Naive thymus-derived CD8-positive, alpha-beta T cell (primary cell): ENCODE data around the gene MUSTN1. TPM values are rescaled to one million over a fixed set of nuclear protein-coding genes. Genes with fewer than 3 reads are reported as not detected.
A peak's percentile ranks its signal among the peaks of the same experiment; 100 is the strongest.

Experiments
- ATAC-seq, 2 donors: fragments of 150-1000 bp; cut with Tn5 transposase in 1 of 2; sonication (Bioruptor Pico), chemical (Tn5 transposase) in 1 of 2; 1 replicate in 1 of 2; 2 replicates in 1 of 2; pipeline ENCODE4 v1.10.0; 2021; ENCODE audit warnings: mild to moderate bottlenecking in 2 of 2, moderate library complexity in 2 of 2
- POLR2A ChIA-PET: fragments of 350-600 bp; sonication (Branson Sonifier 250); formaldehyde crosslinking; loops from one replicate; lab custom pipeline; 2021; ENCODE audit warnings: antibody characterized with exemption; lab: Charles Lee
- DNase-seq, 10 donors: peaks; one replicate each; pipeline versions ENCODE4 v3.0.0 to v3.0.0-alpha.2; 2020 to 2022
- H3K27ac Mint-ChIP-seq, 10 donors: one replicate each; pipeline ENCODE4 v1.8.0; 2020 to 2022; ENCODE audit warnings: mild to moderate bottlenecking in 10 of 10, mixed read lengths in 10 of 10, moderate library complexity in 4 of 10, inconsistent platforms in 1 of 10
- H3K27me3 Mint-ChIP-seq, 5 donors: one replicate each; pipeline ENCODE4 v1.8.0; 2021 to 2022; ENCODE audit warnings: mixed read lengths in 5 of 5
- H3K36me3 Mint-ChIP-seq, 3 donors: one replicate each; pipeline ENCODE4 v1.8.0; 2020 to 2022; ENCODE audit warnings: mixed read lengths in 3 of 3, mild to moderate bottlenecking in 2 of 3, inconsistent platforms in 1 of 3
- H3K4me1 Mint-ChIP-seq, 4 donors: one replicate each; pipeline ENCODE4 v1.8.0; 2021 to 2022; ENCODE audit warnings: mixed read lengths in 4 of 4
- H3K4me3 Mint-ChIP-seq, 10 donors: one replicate each; pipeline ENCODE4 v1.8.0; 2020 to 2022; ENCODE audit warnings: mild to moderate bottlenecking in 10 of 10, mixed read lengths in 10 of 10, moderate library complexity in 6 of 10, inconsistent platforms in 1 of 10
- H3K9me3 Mint-ChIP-seq, 9 donors: one replicate each; pipeline ENCODE4 v1.8.0; 2020 to 2022; ENCODE audit warnings: mixed read lengths in 9 of 9, mild to moderate bottlenecking in 3 of 9, inconsistent platforms in 1 of 9, moderate library complexity in 1 of 9
- polyA plus RNA-seq, 3 donors: library from polyadenylated mRNA; unstranded; fragments of 300-500 nt; fragmentation: Illumina TruSeq; gene quantifications; one replicate each; pipeline ENCODE4 v1.2.3, GENCODE V29; 2021
- total RNA-seq, 8 experiments: library from RNA in 2 of 8; stranded (reverse) in 2 of 8; gene quantifications; one replicate each; pipeline ENCODE4 v1.2.3 and lab custom pipeline; 2021 to 2026

The MUSTN1 gene
- total and polyA plus RNA-seq, 5 experiments from 2014 or later = 0.68 to 3.4 TPM; not detected in 3

GRCh38 chr3:52793702-52794611 is 40.9 kb downstream of the MUSTN1 start:
- no peak overlapping the region for H3K4me3 Mint-ChIP-seq
- peak overlapping the region in 1 of 10 donors; percentile 22 for H3K27ac Mint-ChIP-seq
- DNase-seq (no peak), ATAC-seq (no peak)
- peaks cover 0 to under 1% (median 0%) of the 10 kb centered on the region in 4 donors for H3K4me1 Mint-ChIP-seq
- no peaks in the 10 kb centered on the region for H3K9me3 Mint-ChIP-seq
- H3K36me3 Mint-ChIP-seq = no peaks in the 10 kb centered on the region
- H3K27me3 Mint-ChIP-seq = no peaks in the 10 kb centered on the region
- POLR2A ChIA-PET = no interaction called here

- no peak for ATAC-seq
- Mint-ChIP-seq H3K36me3 (no peaks in the 10 kb centered on the region), H3K4me1 (peaks cover 0 to 2% (median 0%) of the 10 kb centered on the region in 4 donors), H3K27me3 (no peaks in the 10 kb centered on the region), H3K9me3 (no peaks in the 10 kb centered on the region), H3K27ac (peak overlapping the region in 1 of 10 donors; percentile 22), H3K4me3 (no peak overlapping the region)
- no peak for DNase-seq
- POLR2A ChIA-PET = no interaction called here
These were observed 41.7 kb downstream of the MUSTN1 start for GRCh38 chr3:52792961-52793695.

GRCh38 chr3:52792413-52792812 is 42.4 kb downstream of the MUSTN1 start:
- Mint-ChIP-seq H3K4me1 (peaks cover 0 to 2% (median 0%) of the 10 kb centered on the region in 4 donors), H3K27me3 (no peaks in the 10 kb centered on the region), H3K9me3 (no peaks in the 10 kb centered on the region), H3K4me3 (no peak overlapping the region), H3K27ac (no peak overlapping the region), H3K36me3 (no peaks in the 10 kb centered on the region)
- no peak for DNase-seq
- POLR2A ChIA-PET = no interaction called here
- no peak for ATAC-seq

GRCh38 chr3:52791928-52792327 is 42.9 kb downstream of the MUSTN1 start:
- Mint-ChIP-seq H3K27ac (peak overlapping the region in 1 of 10 donors; percentile 22), H3K9me3 (no peaks in the 10 kb centered on the region), H3K4me1 (peaks cover 0 to 2% (median 0%) of the 10 kb centered on the region in 4 donors), H3K36me3 (no peaks in the 10 kb centered on the region), H3K27me3 (no peaks in the 10 kb centered on the region), H3K4me3 (no peak overlapping the region)
- DNase-seq = no peak
- ATAC-seq = no peak
- POLR2A ChIA-PET = no interaction called here

- POLR2A ChIA-PET = no interaction called here
- ATAC-seq = no peak
- DNase-seq = no peak
- Mint-ChIP-seq H3K27me3 (no peaks in the 10 kb centered on the region), H3K27ac (no peak overlapping the region), H3K4me3 (no peak overlapping the region), H3K36me3 (no peaks in the 10 kb centered on the region), H3K4me1 (peaks cover 0 to 2% (median 0%) of the 10 kb centered on the region in 4 donors), H3K9me3 (no peaks in the 10 kb centered on the region)
These were observed 43.5 kb downstream of the MUSTN1 start for GRCh38 chr3:52791366-52791765.

- Mint-ChIP-seq H3K9me3 (no peaks in the 10 kb centered on the region), H3K4me3 (no peak overlapping the region), H3K36me3 (no peaks in the 10 kb centered on the region), H3K4me1 (peaks cover 0 to 2% (median 0%) of the 10 kb centered on the region in 4 donors), H3K27me3 (no peaks in the 10 kb centered on the region), H3K27ac (no peak overlapping the region)
- DNase-seq = peak in 1 of 10 donors; percentile 45
- POLR2A ChIA-PET = no interaction called here
- ATAC-seq = no peak
These were observed 44.1 kb downstream of the MUSTN1 start for GRCh38 chr3:52790741-52791140.

GRCh38 chr3:52790337-52790736 is 44.5 kb downstream of the MUSTN1 start:
- Mint-ChIP-seq H3K4me1 (peaks cover 0 to 2% (median under 1%) of the 10 kb centered on the region in 4 donors), H3K4me3 (no peak overlapping the region), H3K36me3 (no peaks in the 10 kb centered on the region), H3K9me3 (no peaks in the 10 kb centered on the region), H3K27me3 (no peaks in the 10 kb centered on the region), H3K27ac (no peak overlapping the region)
- ATAC-seq (no peak), DNase-seq (no peak)
- POLR2A ChIA-PET = interaction anchor here (0.8 kb wide), 1 partner anchor 1401 kb away, joined by 3 read pairs; no protein-coding TSS in a partner anchor

- Mint-ChIP-seq H3K9me3 (no peaks in the 10 kb centered on the region), H3K27me3 (peaks cover 0 to 2% (median 0%) of the 10 kb centered on the region in 5 donors), H3K36me3 (no peaks in the 10 kb centered on the region), H3K4me3 (no peak overlapping the region), H3K27ac (peak overlapping the region in 2 of 10 donors; percentile 46 to 74), H3K4me1 (peaks cover 0 to 2% (median under 1%) of the 10 kb centered on the region in 4 donors)
- no peak for ATAC-seq
- peak in 1 of 10 donors; percentile 44 for DNase-seq
- POLR2A ChIA-PET = interaction anchor here (0.8 kb wide), 1 partner anchor 1400 kb away, joined by 3 read pairs; no protein-coding TSS in a partner anchor
These were observed 45.1 kb downstream of the MUSTN1 start for GRCh38 chr3:52789746-52790040.

- Mint-ChIP-seq H3K4me3 (no peak overlapping the region), H3K4me1 (peaks cover 0 to 2% (median under 1%) of the 10 kb centered on the region in 4 donors), H3K27me3 (peaks cover 0 to 2% (median 0%) of the 10 kb centered on the region in 5 donors), H3K9me3 (no peaks in the 10 kb centered on the region), H3K36me3 (no peaks in the 10 kb centered on the region), H3K27ac (no peak overlapping the region)
- peak in 1 of 10 donors; percentile 50 for DNase-seq
- POLR2A ChIA-PET = no interaction called here
- ATAC-seq = no peak
These were observed 45.7 kb downstream of the MUSTN1 start for GRCh38 chr3:52788890-52789745.

GRCh38 chr3:52787672-52788625 is 46.9 kb downstream of the MUSTN1 start:
- no peaks in the 10 kb centered on the region for H3K9me3 Mint-ChIP-seq

GRCh38 chr3:52787246-52787645 is 47.6 kb downstream of the MUSTN1 start:
- Mint-ChIP-seq H3K27ac (peak overlapping the region in 1 of 10 donors; percentile 51), H3K9me3 (no peaks in the 10 kb centered on the region), H3K4me1 (peaks cover 0 to 2% (median under 1%) of the 10 kb centered on the region in 4 donors), H3K27me3 (peaks cover 0 to 10% (median 3%) of the 10 kb centered on the region in 5 donors), H3K36me3 (no peaks in the 10 kb centered on the region), H3K4me3 (no peak overlapping the region)
- DNase-seq (peak in 1 of 10 donors; percentile 38), ATAC-seq (no peak)
- POLR2A ChIA-PET = no interaction called here

More at GRCh38 chr3:52787672-52788625, 46.9 kb downstream of the MUSTN1 start:
- Mint-ChIP-seq H3K36me3 (no peaks in the 10 kb centered on the region), H3K4me1 (peaks cover 0 to 2% (median under 1%) of the 10 kb centered on the region in 4 donors), H3K27ac (peak overlapping the region in 2 of 10 donors; percentile 22 to 51), H3K4me3 (no peak overlapping the region), H3K27me3 (peaks cover 0 to 3% (median 2%) of the 10 kb centered on the region in 5 donors)
- ATAC-seq = no peak
- POLR2A ChIA-PET = no interaction called here
- peak in 1 of 10 donors; percentile 53 for DNase-seq
